ENCODE results near the gene ADK. TPM values are rescaled to one million over a fixed set of nuclear protein-coding genes. Genes with fewer than 3 reads are reported as not detected.

Gene ADK
- total RNA-seq, 1 donor: 34.2 TPM

- Histone ChIP-seq H3K27me3 (ENCODE audit: insufficient read depth, low read length) (no peaks in the 10 kb centered on the region), H3K4me1 (ENCODE audit: insufficient read depth, low read length) (peaks cover 54% of the 10 kb centered on the region), H3K4me3 (ENCODE audit: low read length) (no peak overlapping the region), H3K9me3 (ENCODE audit: low read depth, low read length) (no peaks in the 10 kb centered on the region)
Measured at GRCh38 chr10:74163319-74164068, 12.5 kb downstream of the ADK start.

- no peaks in the 10 kb centered on the region for H3K27me3 ChIP-seq (ENCODE audit: insufficient read depth, low read length)
- H3K4me3 ChIP-seq (ENCODE audit: low read length): no peak overlapping the region
- no peaks in the 10 kb centered on the region for H3K9me3 ChIP-seq (ENCODE audit: low read depth, low read length)
- peaks cover 62% of the 10 kb centered on the region for H3K4me1 ChIP-seq (ENCODE audit: insufficient read depth, low read length)
Measured at GRCh38 chr10:74164716-74165529, 13.9 kb downstream of the ADK start.

GRCh38 chr10:74165530-74165901 is 14.5 kb downstream of the ADK start:
- Histone ChIP-seq H3K27me3 (ENCODE audit: insufficient read depth, low read length) (no peaks in the 10 kb centered on the region), H3K9me3 (ENCODE audit: low read depth, low read length) (no peaks in the 10 kb centered on the region), H3K4me1 (ENCODE audit: insufficient read depth, low read length) (peaks cover 63% of the 10 kb centered on the region), H3K4me3 (ENCODE audit: low read length) (no peak overlapping the region)

GRCh38 chr10:74167443-74167842 is 16.4 kb downstream of the ADK start:
- no peaks in the 10 kb centered on the region for H3K9me3 ChIP-seq (ENCODE audit: low read depth, low read length)
- peaks cover 66% of the 10 kb centered on the region for H3K4me1 ChIP-seq (ENCODE audit: insufficient read depth, low read length)
- no peak overlapping the region for H3K4me3 ChIP-seq (ENCODE audit: low read length)
- H3K27me3 ChIP-seq (ENCODE audit: insufficient read depth, low read length): no peaks in the 10 kb centered on the region

GRCh38 chr10:74171625-74172024 is 20.6 kb downstream of the ADK start:
- no peaks in the 10 kb centered on the region for H3K9me3 ChIP-seq (ENCODE audit: low read depth, low read length)
- no peak overlapping the region for H3K4me3 ChIP-seq (ENCODE audit: low read length)
- H3K4me1 ChIP-seq (ENCODE audit: insufficient read depth, low read length): peaks cover 39% of the 10 kb centered on the region
- no peaks in the 10 kb centered on the region for H3K27me3 ChIP-seq (ENCODE audit: insufficient read depth, low read length)

GRCh38 chr10:74174521-74174920 is 23.5 kb downstream of the ADK start:
- H3K4me3 ChIP-seq (ENCODE audit: low read length): no peak overlapping the region
- H3K9me3 ChIP-seq (ENCODE audit: low read depth, low read length): no peaks in the 10 kb centered on the region
- peaks cover 37% of the 10 kb centered on the region for H3K4me1 ChIP-seq (ENCODE audit: insufficient read depth, low read length)
- no peaks in the 10 kb centered on the region for H3K27me3 ChIP-seq (ENCODE audit: insufficient read depth, low read length)

GRCh38 chr10:74175510-74176379 is 24.7 kb downstream of the ADK start:
- Histone ChIP-seq H3K4me1 (ENCODE audit: insufficient read depth, low read length) (peaks cover 33% of the 10 kb centered on the region), H3K9me3 (ENCODE audit: low read depth, low read length) (no peaks in the 10 kb centered on the region), H3K4me3 (ENCODE audit: low read length) (peak overlapping the region; percentile 93), H3K27me3 (ENCODE audit: insufficient read depth, low read length) (no peaks in the 10 kb centered on the region)

GRCh38 chr10:74176380-74177139 is 25.5 kb downstream of the ADK start:
- Histone ChIP-seq H3K9me3 (ENCODE audit: low read depth, low read length) (no peaks in the 10 kb centered on the region), H3K4me3 (ENCODE audit: low read length) (peak overlapping the region; percentile 93), H3K4me1 (ENCODE audit: insufficient read depth, low read length) (peaks cover 33% of the 10 kb centered on the region)

GRCh38 chr10:74177140-74177677 is 26.2 kb downstream of the ADK start:
- Histone ChIP-seq H3K9me3 (ENCODE audit: low read depth, low read length) (no peaks in the 10 kb centered on the region), H3K27me3 (ENCODE audit: insufficient read depth, low read length) (no peaks in the 10 kb centered on the region), H3K4me1 (ENCODE audit: insufficient read depth, low read length) (peaks cover 31% of the 10 kb centered on the region), H3K4me3 (ENCODE audit: low read length) (peak overlapping the region; percentile 93)

More at GRCh38 chr10:74176380-74177139, 25.5 kb downstream of the ADK start:
- no peaks in the 10 kb centered on the region for H3K27me3 ChIP-seq (ENCODE audit: insufficient read depth, low read length)

GRCh38 chr10:74178042-74178791 is 27.2 kb downstream of the ADK start:
- no peak overlapping the region for H3K4me3 ChIP-seq (ENCODE audit: low read length)

GRCh38 chr10:74179111-74179710 is 28.2 kb downstream of the ADK start:
- no peaks in the 10 kb centered on the region for H3K27me3 ChIP-seq (ENCODE audit: insufficient read depth, low read length)
- H3K4me1 ChIP-seq (ENCODE audit: insufficient read depth, low read length): peaks cover 30% of the 10 kb centered on the region
- H3K4me3 ChIP-seq (ENCODE audit: low read length): no peak overlapping the region
- no peaks in the 10 kb centered on the region for H3K9me3 ChIP-seq (ENCODE audit: low read depth, low read length)

More at GRCh38 chr10:74178042-74178791, 27.2 kb downstream of the ADK start:
- H3K9me3 ChIP-seq (ENCODE audit: low read depth, low read length): no peaks in the 10 kb centered on the region
- H3K27me3 ChIP-seq (ENCODE audit: insufficient read depth, low read length): no peaks in the 10 kb centered on the region
- H3K4me1 ChIP-seq (ENCODE audit: insufficient read depth, low read length): peaks cover 30% of the 10 kb centered on the region

- H3K4me3 ChIP-seq (ENCODE audit: low read length): no peak overlapping the region
- peaks cover 20% of the 10 kb centered on the region for H3K4me1 ChIP-seq (ENCODE audit: insufficient read depth, low read length)
- no peaks in the 10 kb centered on the region for H3K9me3 ChIP-seq (ENCODE audit: low read depth, low read length)
- H3K27me3 ChIP-seq (ENCODE audit: insufficient read depth, low read length): no peaks in the 10 kb centered on the region
Measured at GRCh38 chr10:74186678-74187077, 35.7 kb downstream of the ADK start.

- H3K4me1 ChIP-seq (ENCODE audit: insufficient read depth, low read length): peaks cover 22% of the 10 kb centered on the region
- no peaks in the 10 kb centered on the region for H3K27me3 ChIP-seq (ENCODE audit: insufficient read depth, low read length)
- no peaks in the 10 kb centered on the region for H3K9me3 ChIP-seq (ENCODE audit: low read depth, low read length)
- H3K4me3 ChIP-seq (ENCODE audit: low read length): no peak overlapping the region
Measured at GRCh38 chr10:74187237-74187636, 36.2 kb downstream of the ADK start.

Data from mononuclear cell (primary cell).